Stimulated activated CD4-positive, alpha-beta T cell treated with anti-CD3 and anti-CD28 coated beads, Interleukin-1b, Interleukin-23, amount 100 ng/mL, for 24 hours (primary cell): Measurements from ENCODE around the gene PCSK5.
"Not testable (repeated sequence)": the region's sequence is repeated elsewhere in the genome, so short reads cannot be mapped to it uniquely, and the experiment has no call there.

ENCODE experiments used
- DNase-seq, 4 experiments: peaks; one replicate each; pipeline ENCODE4 v3.0.0-alpha.2; 2020; ENCODE audit warnings: low read depth in 4 of 4, low spot score in 1 of 4

The PCSK5 gene

DNA sequence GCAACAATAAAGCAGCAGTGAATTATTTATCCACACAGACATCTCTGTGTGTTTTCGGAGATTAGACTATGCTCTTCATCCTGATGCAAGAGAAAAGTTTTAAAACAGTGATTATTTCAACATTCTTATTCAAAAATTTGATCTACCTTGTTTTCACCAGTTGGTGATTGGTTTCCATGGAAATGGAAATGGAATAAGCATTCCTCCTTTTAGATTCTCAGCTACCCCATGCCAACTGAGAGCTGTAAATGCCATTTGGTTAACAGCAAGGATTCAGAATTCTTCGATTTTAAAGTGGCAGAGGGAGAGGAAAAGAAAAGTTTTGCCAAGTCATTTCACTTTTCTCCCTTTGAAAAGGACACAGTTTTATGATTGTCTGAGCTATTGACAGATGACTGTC is 154.7 kb downstream of the PCSK5 start:
- DNase-seq, result no peak

DNA sequence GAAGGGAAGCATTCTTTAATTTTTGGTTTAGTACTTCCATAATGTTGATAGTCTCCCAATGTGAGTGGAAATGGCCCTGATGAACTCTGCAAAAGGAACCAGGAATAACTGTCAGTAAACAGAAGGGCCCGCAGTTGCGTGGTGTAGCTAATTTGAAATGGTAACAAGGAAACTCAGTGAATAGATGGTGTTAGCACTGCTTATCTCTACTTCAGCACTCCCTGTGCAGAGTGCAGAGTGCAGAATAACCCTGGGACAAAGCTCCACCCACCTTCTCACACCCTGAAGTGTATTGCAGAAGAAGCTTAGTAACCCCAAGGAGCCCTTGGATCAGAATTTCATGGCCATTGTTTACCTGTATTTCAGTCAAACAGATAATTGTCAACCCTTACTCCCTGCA is 158.9 kb downstream of the PCSK5 start:
- no peak for DNase-seq

DNA sequence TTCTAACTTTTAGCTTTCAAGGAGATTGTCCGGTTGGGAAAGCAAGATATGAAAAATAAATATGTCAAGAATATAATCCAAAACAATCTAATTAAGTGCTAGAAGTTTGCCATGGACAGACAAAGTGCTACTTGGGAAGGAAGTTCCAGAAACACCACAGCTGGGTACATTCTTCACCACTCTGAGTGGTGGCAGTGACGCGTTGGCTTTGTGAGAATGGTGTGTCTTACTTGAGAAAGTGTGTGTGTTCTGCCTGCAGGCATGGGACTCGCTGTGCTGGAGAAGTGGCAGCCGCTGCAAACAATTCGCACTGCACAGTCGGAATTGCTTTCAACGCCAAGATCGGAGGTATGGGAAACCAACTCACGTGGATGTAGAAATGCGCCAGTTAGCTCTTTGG is 177.2 kb downstream of the PCSK5 start:
- DNase-seq, result no peak

DNA sequence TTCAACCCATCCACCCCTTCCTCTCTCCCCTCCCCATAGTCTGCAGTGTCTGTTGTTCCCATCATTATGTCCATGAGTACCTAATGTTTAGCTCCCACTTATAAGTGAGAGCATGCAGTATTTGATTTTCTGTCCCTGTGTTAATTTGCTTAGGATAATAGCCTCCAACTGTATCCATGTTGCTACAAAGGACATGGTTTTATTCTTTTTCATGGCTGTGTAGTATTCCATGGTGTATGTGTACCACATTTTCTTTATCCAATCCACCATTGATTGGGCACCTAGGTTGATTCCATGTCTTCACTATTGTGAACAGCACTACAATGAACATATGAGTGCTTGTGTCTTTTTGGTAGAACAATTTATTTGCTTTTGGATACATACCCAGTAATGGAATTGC is 187.1 kb downstream of the PCSK5 start:
- DNase-seq, result no peak

DNA sequence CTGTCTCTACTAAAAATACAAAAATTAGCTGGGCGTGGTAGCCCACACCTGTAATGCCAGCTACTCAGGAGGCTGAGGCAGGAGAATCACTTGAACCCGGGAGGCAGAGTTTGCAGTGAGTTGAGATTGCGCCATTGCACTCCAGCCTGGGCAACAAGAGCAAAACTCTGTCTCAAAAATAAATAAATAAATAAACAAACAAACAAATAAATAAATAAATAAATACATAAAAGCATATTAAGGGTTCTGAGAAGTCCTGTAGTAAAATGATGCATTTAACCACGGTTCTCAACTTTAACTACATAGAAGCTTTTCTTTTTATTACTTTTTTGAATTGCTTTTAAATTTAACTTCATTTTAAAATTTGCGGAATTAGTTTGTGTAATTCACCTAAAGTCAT is 190.8 kb downstream of the PCSK5 start:
- DNase-seq, result not testable (repeated sequence)

DNA sequence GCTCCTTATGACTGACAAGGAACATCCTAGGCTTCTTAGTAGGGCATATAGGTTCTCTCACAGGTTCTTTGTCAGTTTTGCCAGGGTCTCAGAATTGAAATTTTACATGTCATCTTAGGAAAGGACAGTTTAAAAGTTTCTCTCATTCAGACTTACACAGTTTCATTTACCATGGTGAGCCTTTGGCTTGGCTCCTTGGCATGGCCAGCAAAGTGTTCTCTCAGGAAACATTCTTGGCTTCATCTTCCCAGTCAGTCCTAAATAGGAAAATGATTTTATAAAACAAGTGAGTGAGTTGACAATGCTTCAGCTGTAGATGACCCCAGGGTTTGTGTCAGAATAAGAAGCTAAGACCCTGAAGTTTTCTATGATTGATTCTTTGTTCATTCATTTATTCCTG is 191.6 kb downstream of the PCSK5 start:
- DNase-seq, result no peak

DNA sequence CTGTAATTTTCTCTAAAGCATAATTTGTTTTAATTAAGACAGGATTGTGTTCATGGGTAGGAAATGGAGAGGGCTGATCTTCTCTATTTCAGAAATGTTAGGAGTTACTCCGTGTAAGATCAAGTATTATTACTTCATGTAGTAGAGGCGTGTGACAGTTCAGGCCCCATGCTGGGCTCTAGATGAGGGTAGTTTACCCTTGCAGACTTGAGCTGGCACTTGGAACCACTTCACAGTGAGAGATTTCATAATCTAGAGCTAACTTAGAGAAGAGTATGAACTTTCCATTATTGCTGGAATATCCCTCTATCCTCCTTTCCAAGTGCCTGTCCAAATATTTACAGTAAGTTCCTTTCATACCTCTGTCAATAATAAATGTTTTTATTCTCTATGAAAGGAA is 195.1 kb downstream of the PCSK5 start:
- no peak for DNase-seq

DNA sequence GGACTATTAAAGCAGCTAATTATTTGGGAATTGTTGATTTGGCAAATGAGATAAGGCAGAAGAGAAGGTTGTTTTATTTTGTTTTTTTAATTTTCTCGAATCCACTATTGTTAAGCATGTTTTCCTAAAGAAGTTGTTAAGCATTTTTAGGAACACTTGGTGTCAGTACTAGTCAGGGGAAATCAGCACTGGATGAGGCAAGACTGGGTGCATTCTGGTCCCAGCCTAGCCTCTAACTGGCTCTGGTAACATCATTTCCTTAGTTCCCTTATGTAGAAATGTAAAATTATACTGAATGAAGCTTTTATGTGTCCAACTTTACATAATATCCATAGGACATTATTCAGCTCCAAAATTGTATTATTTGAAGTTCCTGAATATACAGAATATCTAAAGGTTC is 196.1 kb downstream of the PCSK5 start:
- DNase-seq, result no peak

DNA sequence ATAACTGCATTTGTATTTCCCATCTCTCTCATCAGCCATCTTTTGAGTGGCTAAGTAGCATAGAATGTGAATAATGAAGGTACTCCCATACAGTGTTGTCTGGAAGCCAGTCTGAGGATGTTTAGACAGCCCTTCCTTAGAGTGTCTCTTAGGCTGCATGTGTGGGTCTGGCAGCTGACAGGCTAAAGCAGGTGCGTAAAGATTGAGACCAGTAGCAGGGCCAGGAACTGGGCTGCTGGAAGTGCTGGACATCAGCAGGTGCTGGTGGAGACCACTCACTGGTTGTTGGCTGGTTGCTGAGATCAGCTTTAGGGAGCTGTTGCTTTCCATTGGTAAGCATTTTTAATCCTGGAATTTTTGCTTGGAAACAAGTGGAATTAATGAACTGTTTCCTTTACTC is 197.5 kb downstream of the PCSK5 start:
- DNase-seq, result no peak

DNA sequence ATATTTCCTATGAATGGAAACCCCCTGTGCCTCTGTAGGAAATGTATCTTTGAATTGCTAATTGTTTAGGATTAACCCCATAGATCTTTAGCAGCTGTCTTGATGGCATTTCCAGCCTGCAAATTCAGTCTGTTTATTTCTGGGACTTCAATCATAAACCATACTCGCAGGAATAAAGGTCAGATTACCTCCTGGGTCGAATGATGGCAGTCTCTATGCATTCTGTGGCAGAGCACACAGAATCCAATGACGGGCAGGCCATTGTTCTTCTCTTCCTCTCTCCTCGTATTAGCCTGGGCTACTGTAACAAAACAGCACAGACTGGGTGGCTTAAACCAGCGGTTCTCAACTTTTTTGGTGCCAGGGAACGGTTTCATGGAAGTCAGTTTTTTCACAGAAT is 199.9 kb downstream of the PCSK5 start:
- DNase-seq, result no peak

DNA sequence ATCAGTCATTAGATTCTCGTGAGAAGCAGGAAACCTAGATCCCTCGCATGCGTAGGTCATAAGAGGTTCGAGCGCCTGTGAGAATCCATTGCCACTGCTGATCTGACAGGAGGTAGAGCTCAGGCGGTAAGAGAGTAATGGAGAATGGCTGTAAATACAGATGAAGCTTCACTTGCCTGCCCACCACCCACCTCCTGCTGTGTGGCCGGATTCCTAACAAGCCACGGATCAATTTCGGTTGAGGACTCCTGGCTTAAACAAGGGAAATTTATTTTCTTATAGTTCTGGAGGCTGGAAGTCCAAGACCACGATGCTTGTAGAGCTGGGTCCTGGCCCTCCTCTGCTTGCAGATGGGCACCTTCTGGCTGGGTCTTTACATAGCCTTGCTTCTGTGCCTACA is 200.4 kb downstream of the PCSK5 start:
- no peak for DNase-seq

DNA sequence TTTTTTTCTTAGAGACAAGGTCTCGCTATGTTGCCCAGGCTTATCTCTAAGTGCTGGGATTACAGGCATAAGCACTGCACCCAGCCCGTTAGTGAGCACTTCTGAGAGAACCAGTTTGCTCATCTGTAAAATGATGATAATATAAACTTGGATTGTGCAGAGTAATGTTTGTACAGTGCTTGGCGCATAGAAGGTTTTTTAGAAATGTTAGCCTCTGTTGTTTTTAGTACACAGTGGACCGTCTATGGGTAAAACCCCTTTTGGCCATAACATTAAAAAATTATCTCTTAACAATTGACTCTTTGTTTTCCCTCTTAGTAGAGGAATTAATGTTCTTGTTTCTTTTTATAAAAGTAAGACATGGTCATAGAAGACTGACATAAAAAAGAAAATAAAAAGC is 202.1 kb downstream of the PCSK5 start:
- DNase-seq, result no peak

DNA sequence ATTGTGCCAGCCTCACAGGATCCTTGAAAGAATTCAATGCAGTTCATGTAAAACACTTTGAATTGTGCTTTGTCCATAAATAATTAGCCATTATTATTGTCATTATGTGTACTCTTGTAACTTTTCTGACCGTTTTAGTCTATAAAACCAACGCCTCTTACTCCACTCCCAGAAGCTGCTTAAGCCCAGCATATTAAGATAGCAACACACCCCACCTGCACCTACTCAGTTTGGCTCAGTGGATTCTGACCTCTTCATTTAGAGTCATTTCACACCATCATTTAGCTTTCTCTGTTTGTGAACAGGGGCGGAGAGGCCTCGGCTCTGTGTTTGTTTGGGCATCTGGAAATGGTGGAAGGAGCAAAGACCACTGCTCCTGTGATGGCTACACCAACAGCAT is 205.1 kb downstream of the PCSK5 start:
- DNase-seq, result no peak

DNA sequence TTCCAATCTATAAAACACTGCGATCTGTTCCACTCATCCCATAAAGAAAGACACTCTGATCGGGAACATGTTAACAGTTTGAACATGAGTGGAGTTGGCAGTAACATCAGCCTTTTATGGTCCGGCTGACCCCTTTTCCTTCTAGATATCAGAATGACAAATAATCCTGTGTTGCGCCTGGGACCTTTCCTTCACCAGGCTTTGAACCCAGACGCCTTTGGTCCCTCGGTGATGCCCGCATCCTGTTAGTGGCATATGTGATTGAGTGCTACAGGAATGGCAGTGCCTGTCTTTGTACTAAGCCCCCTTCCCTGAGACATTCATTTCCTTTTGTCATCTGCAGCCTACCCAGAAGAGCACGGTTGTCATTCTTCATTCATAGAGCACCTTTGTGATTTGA is 209.0 kb downstream of the PCSK5 start:
- DNase-seq, result no peak

DNA sequence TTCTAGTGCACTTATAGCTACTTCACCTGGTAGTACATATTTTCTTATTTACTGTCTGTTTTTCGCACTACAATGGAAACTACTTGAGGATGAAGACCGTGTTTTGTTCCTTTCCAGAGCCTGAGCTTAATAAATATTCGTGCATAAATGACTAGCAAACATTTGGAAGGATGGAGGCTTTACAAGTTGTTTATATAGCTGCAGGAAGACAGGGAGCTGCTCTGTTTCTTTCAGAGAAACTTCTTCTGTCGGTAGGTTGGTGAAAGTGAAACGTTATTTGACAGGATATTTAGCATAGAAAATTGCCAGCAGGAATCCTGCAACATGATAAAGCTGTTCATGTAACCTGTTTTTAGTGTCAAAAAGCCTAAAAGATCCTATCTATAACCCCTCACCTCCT is 210.6 kb downstream of the PCSK5 start:
- DNase-seq, result no peak

DNA sequence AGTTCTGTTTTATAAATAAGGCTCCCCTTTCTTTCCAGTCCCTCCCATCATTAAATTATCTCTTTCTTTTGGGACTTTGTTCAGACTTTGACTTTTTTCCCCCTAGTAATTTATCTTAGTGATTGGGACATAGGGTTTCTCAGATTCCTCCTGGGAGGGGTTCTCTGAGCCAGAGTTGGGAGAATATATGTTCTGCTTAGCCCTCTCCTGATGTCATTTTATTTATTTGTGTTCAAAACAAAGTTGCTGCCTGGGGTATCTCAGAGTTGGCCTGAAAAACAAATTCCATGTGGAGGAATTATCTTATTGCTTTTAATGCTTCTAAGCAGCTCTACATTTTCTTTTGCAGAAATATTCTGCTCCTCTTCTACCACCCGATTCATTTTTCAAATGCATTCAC is 211.0 kb downstream of the PCSK5 start:
- DNase-seq, result no peak

DNA sequence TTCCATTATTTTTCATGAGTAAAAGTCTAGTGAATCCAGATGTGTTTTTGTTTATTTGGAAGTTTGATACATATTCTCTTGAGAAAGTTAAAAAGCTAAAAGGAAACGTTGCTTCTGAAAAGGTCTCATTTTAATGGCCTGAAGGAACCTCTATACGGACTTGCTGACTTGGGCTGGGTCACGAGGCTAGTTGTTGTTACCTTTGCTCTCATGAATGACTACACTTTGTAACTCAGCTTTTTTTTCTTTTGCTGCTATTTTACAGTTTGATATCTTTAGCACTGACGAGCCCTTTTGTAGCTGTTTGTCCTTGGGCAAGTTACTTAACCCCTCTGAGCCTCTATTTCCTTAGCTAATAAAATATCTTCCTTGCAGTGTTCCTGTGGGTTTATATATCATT is 211.5 kb downstream of the PCSK5 start:
- no peak for DNase-seq

DNA sequence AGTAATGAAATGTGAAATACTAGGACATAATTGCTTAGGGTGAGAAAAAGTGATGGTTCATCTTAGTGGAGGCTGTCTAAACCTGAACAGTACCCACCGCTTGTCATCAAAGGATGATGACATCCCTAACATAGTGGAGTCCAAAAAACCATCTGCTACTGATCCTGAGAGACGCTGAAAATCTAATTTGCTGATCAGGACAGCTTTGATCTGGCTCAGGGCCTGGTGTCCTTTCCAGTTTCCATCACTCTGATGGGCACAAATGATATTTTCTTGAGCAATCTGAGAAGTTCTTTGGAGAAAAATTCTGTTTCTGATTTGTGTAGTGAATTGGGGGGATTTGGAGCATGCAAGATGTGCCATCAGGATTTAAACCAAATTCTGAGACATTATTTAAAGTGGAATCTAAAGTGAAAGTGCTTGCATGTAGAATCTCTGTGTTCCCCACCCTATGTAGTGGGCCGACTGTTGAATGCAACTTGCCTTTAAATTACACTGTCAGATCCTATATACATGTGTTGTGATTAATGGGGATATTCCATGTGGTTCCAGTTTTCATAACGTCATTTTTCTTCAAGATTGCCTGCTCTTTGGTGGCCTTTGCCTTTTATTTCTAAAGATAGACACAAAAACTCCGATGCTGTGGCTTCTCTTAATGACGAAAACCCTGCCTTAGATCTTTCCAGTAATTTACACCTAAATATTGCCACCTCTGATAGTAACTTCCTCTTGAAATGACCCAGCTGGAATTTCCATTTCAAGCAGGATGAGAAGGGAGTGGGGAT is 213.2 kb downstream of the PCSK5 start:
- DNase-seq, result no peak

DNA sequence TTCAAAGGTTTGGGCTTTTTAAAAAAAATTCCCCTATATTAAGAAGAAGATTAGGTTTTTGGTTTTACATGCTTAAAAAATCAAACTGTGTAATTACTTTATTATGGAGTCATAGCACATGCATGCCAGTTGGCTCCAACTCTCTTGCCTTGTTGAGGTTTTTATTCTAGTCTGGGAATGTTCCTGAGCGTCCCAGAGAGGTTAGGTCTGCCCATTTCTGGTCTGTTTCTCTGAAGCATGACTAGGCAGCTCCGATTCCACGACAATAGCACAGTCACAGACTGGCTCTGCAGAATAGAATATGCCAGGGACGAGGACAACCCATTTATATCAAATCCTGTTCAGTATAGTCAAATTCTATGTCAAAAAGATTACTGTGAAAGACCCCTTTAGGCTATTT is 217.0 kb downstream of the PCSK5 start:
- DNase-seq, result no peak

DNA sequence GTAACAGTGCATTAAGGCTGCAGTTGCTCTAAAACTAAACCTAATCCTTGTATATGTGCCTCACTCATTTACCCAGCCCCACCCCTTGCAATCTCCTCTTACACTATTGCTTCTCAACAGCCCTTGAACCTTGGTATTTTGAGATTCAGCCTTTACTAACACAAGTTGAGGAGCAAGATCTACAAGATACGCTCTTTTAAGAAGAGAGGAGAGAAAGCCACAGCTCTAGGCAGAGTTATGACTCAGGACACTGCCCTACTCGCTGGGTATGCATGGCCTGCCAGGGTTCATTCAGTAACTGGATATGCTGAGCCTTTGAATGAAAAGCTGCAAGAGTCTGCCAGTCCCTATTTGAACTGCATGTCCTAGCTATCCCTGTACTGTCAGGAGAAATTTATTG is 219.5 kb downstream of the PCSK5 start:
- no peak for DNase-seq

DNA sequence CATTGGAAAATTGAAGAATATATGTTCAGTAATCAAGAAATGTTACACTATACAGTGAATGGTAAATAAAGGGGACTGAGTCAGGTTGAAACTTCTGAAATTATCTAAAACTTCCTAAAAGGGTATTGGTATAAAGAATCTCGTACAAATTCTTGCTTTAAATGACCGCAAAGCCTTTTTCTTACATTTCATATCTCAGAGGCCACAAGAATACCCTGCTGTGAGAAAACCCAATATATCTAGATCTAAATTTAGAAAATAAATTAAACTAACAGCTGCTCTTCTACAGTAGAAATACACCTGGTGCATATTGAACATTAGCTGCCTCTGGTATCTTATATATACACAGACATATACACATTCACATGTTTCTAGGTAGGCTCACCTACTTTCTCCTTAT is 221.7 kb downstream of the PCSK5 start:
- DNase-seq, result no peak

DNA sequence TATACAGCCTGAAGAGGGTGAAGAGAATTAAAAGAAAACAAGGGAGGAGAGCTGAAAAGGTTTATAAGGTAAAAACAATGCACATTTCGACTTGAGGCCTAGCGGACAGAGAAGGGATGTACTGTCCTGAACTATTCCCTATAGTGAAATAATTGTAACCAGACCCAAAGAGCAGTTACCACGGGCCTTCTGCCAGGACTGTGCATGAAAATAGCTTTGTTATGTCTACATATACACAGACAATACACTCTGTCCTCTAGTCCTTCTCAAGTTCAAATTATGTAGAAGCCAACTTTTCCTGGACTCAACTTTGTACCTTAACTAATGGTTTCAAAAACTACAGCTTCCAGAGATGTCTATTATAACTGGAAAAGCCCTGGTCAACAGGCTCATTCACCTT is 223.7 kb downstream of the PCSK5 start:
- no peak for DNase-seq

DNA sequence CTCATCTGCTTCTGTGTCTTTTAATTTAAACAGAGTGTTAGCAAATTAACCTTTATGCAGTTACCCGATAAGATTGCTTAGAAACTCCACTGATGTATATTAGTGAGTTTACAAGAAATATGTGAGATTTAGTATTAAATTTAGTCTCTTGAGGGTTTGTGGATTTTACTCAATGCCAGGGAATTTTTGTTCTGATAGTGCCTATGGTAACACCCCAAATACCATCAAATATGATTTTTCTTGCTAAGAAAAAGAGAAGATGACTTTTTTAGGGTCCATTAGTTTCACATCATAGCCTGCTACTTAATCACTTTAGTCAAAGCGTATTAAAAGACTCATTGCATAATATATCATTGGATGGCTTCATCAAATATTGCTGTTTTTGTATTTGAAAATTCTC is 224.9 kb downstream of the PCSK5 start:
- DNase-seq, result no peak
